ENCODE measurements around the gene PTPN6. TPM values are rescaled to one million over a fixed set of nuclear protein-coding genes. Genes with fewer than 3 reads are reported as not detected.

Gene PTPN6
- total RNA-seq, 2 experiments from 2014 or later: 349 to 370 TPM

DNA sequence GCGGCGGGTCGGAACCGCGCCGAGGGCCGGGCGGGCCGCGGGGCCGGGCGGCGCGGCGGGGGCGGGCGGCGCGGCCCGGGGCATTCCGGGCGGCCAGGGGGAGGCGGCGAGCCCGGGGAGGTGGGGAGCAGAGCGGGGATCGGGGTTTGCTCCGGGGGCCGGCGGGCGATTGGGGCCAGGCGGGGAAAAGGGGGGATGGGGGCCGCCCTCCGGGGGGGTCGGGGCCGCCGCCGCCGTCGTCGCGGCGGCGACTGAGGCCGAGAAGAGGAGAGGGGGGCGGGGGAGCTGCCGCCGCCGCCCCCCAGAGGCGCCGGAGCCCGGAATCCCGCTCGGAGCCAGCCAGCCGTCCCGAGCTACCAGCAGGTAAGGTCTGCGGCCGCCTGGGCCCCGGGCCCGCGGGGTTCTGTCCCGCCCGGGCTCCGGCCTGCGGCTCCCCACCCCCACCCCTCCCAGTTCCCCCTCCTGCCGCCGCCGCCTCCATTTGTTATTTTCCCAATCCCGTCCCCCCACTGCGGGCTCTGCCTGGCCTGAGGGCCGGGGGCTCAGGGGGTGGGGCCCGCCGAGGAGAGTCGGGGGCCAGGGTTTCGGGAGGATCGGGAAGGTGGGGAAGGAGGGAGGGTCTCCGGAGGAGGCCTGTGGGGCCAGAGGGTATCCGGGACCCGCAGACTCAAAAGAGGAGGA is 23.0 kb upstream of the PTPN6 start:
- no peak for ATAC-seq (ENCODE audit: low read depth)
- DNase-seq: no peak
- H3K36me3 Mint-ChIP-seq: no peaks in the 10 kb centered on the region
- no peaks in the 10 kb centered on the region for H3K9me3 Mint-ChIP-seq
- peak overlapping the region; percentile 82 for H3K4me3 Mint-ChIP-seq
- H3K4me1 Mint-ChIP-seq: peaks cover 48% of the 10 kb centered on the region
- POLR2A ChIA-PET: interaction anchor here (1.2 to 6.7 kb wide), 4 partner anchors 9 to 55 kb away, joined by 5 to 64 read pairs (median 12); partner anchors contain the start of genes C12orf57, RNU7-1 and SPSB2
- H3K27me3 Mint-ChIP-seq: no peaks in the 10 kb centered on the region
- H3K27ac Mint-ChIP-seq: peak overlapping the region; percentile 80

DNA sequence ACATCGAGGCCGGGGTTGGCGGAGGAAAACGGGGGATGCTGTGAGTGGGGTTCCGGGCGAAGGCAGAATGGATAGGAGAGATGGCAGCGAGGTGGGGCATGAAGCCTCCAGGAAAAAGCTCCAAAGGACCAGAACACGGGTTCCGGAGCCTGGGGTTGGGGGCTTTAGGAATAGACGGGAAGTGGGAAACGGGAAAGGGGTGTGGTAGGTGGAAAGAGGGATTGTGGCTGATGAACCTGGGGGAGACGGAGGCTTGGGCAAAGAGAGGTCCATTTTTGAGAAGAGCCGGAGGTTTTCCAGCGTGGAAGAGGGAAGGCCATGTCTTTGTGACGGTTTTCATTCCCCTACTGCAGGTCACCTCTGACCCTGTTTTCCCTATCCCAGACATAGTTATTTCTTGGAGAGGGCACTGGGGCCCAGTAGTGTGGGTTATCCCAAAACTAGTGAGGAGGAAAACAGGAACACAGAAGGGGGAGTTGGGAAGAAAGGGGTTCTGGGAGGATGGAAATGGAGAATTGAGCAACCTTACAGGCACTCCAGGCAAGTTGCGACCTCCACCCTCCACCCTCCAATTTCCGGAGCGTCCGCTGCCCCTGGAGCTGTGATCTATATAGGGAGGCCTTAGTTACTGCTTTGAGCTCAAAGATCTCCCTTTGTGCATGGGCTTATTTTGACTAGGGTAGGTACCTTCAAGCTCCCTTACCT is 22.3 kb upstream of the PTPN6 start:
- no peaks in the 10 kb centered on the region for H3K27me3 Mint-ChIP-seq
- H3K4me1 Mint-ChIP-seq: peaks cover 54% of the 10 kb centered on the region
- no peak for ATAC-seq (ENCODE audit: low read depth)
- peak overlapping the region; percentile 82 for H3K4me3 Mint-ChIP-seq
- DNase-seq: no peak
- H3K36me3 Mint-ChIP-seq: peaks cover 3% of the 10 kb centered on the region
- H3K9me3 Mint-ChIP-seq: no peaks in the 10 kb centered on the region
- peak overlapping the region; percentile 80 for H3K27ac Mint-ChIP-seq
- POLR2A ChIA-PET: interaction anchor here (0.8 to 6.7 kb wide), 6 partner anchors 8 to 61 kb away, joined by 3 to 64 read pairs (median 6); partner anchors contain the start of genes C12orf57, RNU7-1 and SPSB2

DNA sequence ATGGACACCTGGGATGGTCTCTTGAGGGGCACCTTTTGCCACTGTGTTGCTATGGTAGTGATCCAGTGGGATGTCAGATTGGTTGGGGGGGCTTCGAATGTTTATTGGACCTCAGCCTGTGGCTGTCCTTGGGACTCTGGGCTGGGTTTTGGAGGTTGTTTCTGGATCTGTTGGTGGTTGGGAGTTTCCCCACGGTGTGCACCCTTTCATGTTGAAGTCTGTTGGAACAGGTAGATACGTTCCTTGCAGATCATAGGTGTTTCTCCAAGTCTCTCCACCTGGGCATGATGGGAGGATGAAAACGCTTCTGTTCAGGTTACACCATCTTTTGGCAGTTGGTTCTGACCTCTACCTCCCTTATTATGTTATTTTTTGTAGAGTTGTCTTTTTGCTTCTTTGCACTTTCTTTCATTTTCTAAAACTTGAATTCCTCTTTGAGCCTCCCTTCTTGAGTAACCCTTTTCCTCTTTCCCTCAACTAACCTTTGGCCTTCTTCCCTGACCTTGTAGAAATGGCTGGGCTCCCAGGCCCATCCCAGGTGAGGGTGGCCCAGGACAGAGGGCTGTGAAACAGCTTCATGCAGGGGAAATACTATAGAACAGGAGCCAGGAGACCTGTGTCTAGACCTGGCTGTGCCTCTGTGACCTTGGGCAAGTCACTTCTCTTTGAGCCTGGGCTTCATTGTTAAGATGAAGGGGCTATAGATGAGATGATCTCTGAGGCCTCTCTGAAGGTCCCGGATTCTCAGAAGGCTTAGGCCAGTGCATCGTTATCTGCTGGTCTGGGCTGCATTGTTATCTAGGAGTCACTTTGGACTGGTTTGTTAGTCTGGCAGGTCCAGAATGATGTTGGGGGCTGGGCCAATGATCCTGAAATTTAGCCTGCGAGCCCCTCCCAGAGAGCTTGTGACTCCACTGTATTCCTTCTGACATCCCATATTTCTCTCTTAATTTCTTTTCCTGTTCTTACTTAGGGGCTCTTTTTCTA is 21.4 kb upstream of the PTPN6 start:
- ATAC-seq (ENCODE audit: low read depth): no peak
- H3K9me3 Mint-ChIP-seq: no peaks in the 10 kb centered on the region
- DNase-seq: no peak
- H3K36me3 Mint-ChIP-seq: peaks cover 6% of the 10 kb centered on the region
- H3K4me1 Mint-ChIP-seq: peaks cover 52% of the 10 kb centered on the region
- H3K4me3 Mint-ChIP-seq: peak overlapping the region; percentile 82
- peak overlapping the region; percentile 72 for H3K27ac Mint-ChIP-seq
- H3K27me3 Mint-ChIP-seq: no peaks in the 10 kb centered on the region
- POLR2A ChIA-PET: interaction anchor here (0.6 to 6.7 kb wide), 6 partner anchors 7 to 62 kb away, joined by 3 to 64 read pairs (median 6); partner anchors contain the start of genes C12orf57 and RNU7-1

DNA sequence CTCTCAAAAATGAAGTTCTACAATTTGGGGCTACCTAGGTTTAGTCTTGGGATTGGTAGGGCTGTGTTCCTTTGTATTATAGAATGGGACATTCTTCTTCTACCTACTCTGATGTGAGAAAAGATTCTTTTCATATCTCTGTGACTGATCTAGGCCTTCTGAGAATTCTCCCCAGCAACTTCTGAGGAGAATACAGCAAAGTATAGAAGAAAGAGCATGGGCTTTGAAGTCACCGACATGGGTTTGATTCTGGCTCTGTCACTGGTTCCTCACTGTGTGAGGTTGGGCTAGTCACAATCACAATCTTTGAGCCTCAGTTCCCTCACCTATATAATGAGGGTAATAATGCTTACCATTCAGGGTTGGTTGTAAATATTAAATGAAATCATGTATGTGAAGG is 18.4 kb upstream of the PTPN6 start:
- Mint-ChIP-seq H3K4me1 (peaks cover 60% of the 10 kb centered on the region), H3K4me3 (peak overlapping the region; percentile 45), H3K9me3 (no peaks in the 10 kb centered on the region), H3K27ac (peak overlapping the region; percentile 80), H3K36me3 (peaks cover 16% of the 10 kb centered on the region), H3K27me3 (no peaks in the 10 kb centered on the region)
- ATAC-seq (ENCODE audit: low read depth) (peak; percentile 20), DNase-seq (no peak)
- POLR2A ChIA-PET: interaction anchor here (1.2 to 1.6 kb wide), 3 partner anchors 11 to 31 kb away, joined by 3 to 10 read pairs (median 4); partner anchors contain the start of genes C12orf57 and RNU7-1

DNA sequence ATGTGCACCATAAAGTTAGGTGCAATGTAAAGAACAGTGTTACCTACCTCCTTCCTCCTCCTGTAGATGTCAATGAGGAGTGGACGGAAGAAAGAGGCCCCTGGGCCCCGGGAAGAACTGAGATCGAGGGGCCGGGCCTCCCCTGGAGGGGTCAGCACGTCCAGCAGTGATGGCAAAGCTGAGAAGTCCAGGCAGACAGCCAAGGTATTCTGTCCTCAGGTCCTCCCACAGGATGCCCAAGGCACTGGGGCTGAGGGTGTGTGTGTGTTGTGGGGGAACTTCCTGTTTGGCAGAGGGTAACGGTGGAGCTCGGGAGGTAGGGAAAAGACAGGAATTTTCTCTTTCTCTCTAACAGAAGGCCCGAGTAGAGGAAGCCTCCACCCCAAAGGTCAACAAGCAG is 17.0 kb upstream of the PTPN6 start:
- H3K4me3 Mint-ChIP-seq: no peak overlapping the region
- H3K27me3 Mint-ChIP-seq: no peaks in the 10 kb centered on the region
- peaks cover 58% of the 10 kb centered on the region for H3K4me1 Mint-ChIP-seq
- H3K27ac Mint-ChIP-seq: peak overlapping the region; percentile 99
- ATAC-seq (ENCODE audit: low read depth) (no peak), DNase-seq (no peak)
- peaks cover 17% of the 10 kb centered on the region for H3K36me3 Mint-ChIP-seq
- no peaks in the 10 kb centered on the region for H3K9me3 Mint-ChIP-seq
- POLR2A ChIA-PET: interaction anchor here (1.0 to 21.6 kb wide), 4 partner anchors 10 to 67 kb away, joined by 4 to 1055 read pairs (median 10); partner anchors contain the start of genes C12orf57, ENO2, RNU7-1 and TPI1

DNA sequence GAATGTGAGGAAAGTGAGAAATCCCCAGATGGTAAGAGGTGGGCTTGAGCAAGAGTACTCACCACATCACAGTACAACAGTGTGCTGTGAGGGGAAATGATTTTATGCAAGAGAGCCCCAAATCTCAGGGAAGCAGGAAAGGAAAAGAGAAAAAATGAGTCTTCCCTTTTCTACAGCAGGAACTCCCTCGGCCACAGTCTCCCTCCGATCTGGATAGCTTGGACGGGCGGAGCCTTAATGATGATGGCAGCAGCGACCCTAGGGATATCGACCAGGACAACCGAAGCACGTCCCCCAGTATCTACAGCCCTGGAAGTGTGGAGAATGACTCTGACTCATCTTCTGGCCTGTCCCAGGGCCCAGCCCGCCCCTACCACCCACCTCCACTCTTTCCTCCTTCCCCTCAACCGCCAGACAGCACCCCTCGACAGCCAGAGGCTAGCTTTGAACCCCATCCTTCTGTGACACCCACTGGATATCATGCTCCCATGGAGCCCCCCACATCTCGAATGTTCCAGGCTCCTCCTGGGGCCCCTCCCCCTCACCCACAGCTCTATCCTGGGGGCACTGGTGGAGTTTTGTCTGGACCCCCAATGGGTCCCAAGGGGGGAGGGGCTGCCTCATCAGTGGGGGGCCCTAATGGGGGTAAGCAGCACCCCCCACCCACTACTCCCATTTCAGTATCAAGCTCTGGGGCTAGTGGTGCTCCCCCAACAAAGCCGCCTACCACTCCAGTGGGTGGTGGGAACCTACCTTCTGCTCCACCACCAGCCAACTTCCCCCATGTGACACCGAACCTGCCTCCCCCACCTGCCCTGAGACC is 15.6 kb upstream of the PTPN6 start:
- H3K27me3 Mint-ChIP-seq: no peaks in the 10 kb centered on the region
- peak overlapping the region; percentile 99 for H3K27ac Mint-ChIP-seq
- no peaks in the 10 kb centered on the region for H3K9me3 Mint-ChIP-seq
- DNase-seq: no peak
- H3K4me1 Mint-ChIP-seq: peaks cover 49% of the 10 kb centered on the region
- ATAC-seq (ENCODE audit: low read depth): no peak
- H3K4me3 Mint-ChIP-seq: peak overlapping the region; percentile 95
- peaks cover 19% of the 10 kb centered on the region for H3K36me3 Mint-ChIP-seq
- POLR2A ChIA-PET: interaction anchor here (1.0 to 21.6 kb wide), 5 partner anchors 9 to 173 kb away, joined by 4 to 1055 read pairs (median 27); partner anchors contain the start of genes C12orf57, RNU7-1 and TPI1

DNA sequence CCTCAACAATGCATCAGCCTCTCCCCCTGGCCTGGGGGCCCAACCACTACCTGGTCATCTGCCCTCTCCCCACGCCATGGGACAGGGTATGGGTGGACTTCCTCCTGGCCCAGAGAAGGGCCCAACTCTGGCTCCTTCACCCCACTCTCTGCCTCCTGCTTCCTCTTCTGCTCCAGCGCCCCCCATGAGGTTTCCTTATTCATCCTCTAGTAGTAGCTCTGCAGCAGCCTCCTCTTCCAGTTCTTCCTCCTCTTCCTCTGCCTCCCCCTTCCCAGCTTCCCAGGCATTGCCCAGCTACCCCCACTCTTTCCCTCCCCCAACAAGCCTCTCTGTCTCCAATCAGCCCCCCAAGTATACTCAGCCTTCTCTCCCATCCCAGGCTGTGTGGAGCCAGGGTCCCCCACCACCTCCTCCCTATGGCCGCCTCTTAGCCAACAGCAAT is 14.9 kb upstream of the PTPN6 start:
- H3K9me3 Mint-ChIP-seq: no peaks in the 10 kb centered on the region
- H3K27ac Mint-ChIP-seq: peak overlapping the region; percentile 99
- H3K36me3 Mint-ChIP-seq: peaks cover 19% of the 10 kb centered on the region
- DNase-seq (no peak), ATAC-seq (ENCODE audit: low read depth) (no peak)
- peaks cover 45% of the 10 kb centered on the region for H3K4me1 Mint-ChIP-seq
- no peaks in the 10 kb centered on the region for H3K27me3 Mint-ChIP-seq
- POLR2A ChIA-PET: interaction anchor here (0.7 to 21.6 kb wide), 10 partner anchors 8 to 172 kb away, joined by 3 to 1055 read pairs (median 19); partner anchors contain the start of genes ATN1, C12orf57, CDCA3 and RNU7-1
- H3K4me3 Mint-ChIP-seq: peak overlapping the region; percentile 95

DNA sequence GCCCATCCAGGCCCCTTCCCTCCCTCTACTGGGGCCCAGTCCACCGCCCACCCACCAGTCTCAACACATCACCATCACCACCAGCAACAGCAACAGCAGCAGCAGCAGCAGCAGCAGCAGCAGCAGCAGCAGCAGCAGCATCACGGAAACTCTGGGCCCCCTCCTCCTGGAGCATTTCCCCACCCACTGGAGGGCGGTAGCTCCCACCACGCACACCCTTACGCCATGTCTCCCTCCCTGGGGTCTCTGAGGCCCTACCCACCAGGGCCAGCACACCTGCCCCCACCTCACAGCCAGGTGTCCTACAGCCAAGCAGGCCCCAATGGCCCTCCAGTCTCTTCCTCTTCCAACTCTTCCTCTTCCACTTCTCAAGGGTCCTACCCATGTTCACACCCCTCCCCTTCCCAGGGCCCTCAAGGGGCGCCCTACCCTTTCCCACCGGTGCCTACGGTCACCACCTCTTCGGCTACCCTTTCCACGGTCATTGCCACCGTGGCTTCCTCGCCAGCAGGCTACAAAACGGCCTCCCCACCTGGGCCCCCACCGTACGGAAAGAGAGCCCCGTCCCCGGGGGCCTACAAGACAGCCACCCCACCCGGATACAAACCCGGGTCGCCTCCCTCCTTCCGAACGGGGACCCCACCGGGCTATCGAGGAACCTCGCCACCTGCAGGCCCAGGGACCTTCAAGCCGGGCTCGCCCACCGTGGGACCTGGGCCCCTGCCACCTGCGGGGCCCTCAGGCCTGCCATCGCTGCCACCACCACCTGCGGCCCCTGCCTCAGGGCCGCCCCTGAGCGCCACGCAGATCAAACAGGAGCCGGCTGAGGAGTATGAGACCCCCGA is 14.3 kb upstream of the PTPN6 start:
- H3K9me3 Mint-ChIP-seq: no peaks in the 10 kb centered on the region
- peaks cover 19% of the 10 kb centered on the region for H3K36me3 Mint-ChIP-seq
- H3K4me1 Mint-ChIP-seq: peaks cover 45% of the 10 kb centered on the region
- ATAC-seq (ENCODE audit: low read depth) (peak; percentile 32), DNase-seq (peak; percentile 67)
- H3K4me3 Mint-ChIP-seq: peak overlapping the region; percentile 95
- POLR2A ChIA-PET: interaction anchor here (0.6 to 21.6 kb wide), 17 partner anchors 8 to 251 kb away, joined by 3 to 1055 read pairs (median 13); partner anchors contain the start of genes ATN1, C1RL, CDCA3 and COPS7A
- H3K27ac Mint-ChIP-seq: peak overlapping the region; percentile 99
- H3K27me3 Mint-ChIP-seq: no peaks in the 10 kb centered on the region

DNA sequence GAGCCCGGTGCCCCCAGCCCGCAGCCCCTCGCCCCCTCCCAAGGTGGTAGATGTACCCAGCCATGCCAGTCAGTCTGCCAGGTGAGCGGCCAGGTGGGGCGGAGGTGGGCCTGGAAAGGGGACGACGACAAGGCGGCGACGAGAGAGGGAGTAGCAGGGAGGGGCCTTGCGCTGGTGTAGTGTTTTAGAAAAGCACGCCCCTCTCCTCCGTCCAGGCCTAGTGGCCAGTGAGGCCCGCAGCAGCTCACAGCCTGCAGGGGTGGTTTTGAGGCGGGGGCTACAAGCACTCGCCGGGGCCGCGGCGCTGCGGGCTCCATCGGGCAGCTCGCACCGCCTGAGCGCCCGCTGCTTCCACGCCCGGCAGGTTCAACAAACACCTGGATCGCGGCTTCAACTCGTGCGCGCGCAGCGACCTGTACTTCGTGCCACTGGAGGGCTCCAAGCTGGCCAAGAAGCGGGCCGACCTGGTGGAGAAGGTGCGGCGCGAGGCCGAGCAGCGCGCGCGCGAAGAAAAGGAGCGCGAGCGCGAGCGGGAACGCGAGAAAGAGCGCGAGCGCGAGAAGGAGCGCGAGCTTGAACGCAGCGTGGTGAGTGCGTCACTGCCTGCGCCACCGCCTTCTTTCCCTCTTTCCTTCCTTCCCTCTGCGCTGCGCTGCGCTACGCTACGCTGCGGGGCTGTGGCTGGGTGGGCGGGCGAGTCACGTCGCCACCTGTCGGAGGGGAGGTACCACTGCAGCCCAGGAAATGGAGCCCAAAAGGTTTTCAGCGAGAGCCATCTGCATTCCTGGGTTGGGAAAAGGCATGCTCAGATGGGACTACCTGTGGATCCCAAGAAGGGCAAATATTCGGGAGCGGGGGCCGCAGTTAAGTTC is 13.4 kb upstream of the PTPN6 start:
- H3K4me3 Mint-ChIP-seq: peak overlapping the region; percentile 95
- H3K4me1 Mint-ChIP-seq: peaks cover 44% of the 10 kb centered on the region
- no peaks in the 10 kb centered on the region for H3K27me3 Mint-ChIP-seq
- H3K36me3 Mint-ChIP-seq: peaks cover 19% of the 10 kb centered on the region
- peak overlapping the region; percentile 99 for H3K27ac Mint-ChIP-seq
- H3K9me3 Mint-ChIP-seq: no peaks in the 10 kb centered on the region
- DNase-seq (peak; percentile 90), ATAC-seq (ENCODE audit: low read depth) (peak; percentile 92)
- POLR2A ChIA-PET: interaction anchor here (0.5 to 21.6 kb wide), 22 partner anchors 9 to 252 kb away, joined by 3 to 1055 read pairs (median 10); partner anchors contain the start of genes ATN1, C1RL, CDCA3 and COPS7A

Measured in activated naive CD8-positive, alpha-beta T cell treated with anti-CD3 and anti-CD28 coated beads, Interleukin-2, amount 10 ng/mL, durations not matched to agents 7 days and 5 days (primary cell).